Measurements from ENCODE around the gene RABL3.
"Not testable (repeated sequence)": the region's sequence is repeated elsewhere in the genome, so short reads cannot be mapped to it uniquely, and the experiment has no call there.

The RABL3 gene

DNA sequence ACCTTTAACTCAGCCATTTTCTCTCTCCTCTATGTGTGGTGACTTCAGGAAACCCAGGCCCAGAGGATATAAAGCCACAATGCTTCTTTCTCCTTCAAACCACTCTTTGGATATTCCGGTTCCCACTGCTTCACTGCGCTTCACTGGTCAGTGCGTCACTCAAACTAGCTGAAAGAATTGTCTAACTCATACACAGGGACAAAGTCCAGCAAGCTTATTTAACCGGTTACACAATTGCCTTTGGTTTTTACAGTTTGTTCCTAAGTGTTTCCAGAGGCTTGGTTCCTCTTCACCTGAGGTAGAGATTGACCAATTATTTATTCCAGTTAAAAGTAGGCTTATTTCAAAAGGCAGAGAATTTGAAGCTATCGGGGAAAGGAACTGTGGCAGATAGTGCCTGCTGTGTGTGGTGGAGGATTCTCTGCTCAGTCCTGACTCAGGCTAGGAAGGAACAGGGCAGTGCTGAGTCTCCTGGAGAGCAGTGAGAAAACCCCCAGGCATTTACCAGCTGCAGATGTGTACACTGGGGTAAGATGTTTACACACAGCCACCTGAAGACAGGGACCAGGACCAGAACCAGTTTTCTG lies 60.1 kb downstream of the RABL3 start, which contains the start of gene HGD:
Gene HGD, minus strand, starts transcription at position 145 of the 587 bp plus-strand sequence. Its CDS starts 128 bp downstream, at position 17.
- DNase-seq, result no peak

GRCh38 chr3:120681506-120682038 lies 60.7 kb downstream of the RABL3 start:
- no peak for DNase-seq

DNA sequence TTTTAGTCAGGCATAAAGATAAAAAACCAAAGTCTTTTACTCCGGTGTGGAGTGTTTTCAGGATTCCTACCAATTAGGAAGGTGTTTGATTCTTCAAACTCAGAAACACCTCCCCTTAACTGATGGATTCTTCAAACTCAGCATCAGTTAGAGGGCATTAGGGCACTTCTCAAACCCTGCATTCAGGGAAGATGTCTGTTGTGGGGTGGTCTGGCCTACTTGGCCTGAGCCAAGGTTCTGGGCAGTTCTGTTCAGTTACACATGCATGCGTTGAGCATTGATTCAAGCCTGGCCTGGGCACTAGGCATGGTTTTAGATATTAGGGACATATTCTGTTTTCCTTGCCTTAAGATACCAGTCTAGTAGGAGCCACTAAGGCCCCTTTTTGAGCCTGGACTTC lies 61.3 kb downstream of the RABL3 start:
- DNase-seq, result no peak

DNA sequence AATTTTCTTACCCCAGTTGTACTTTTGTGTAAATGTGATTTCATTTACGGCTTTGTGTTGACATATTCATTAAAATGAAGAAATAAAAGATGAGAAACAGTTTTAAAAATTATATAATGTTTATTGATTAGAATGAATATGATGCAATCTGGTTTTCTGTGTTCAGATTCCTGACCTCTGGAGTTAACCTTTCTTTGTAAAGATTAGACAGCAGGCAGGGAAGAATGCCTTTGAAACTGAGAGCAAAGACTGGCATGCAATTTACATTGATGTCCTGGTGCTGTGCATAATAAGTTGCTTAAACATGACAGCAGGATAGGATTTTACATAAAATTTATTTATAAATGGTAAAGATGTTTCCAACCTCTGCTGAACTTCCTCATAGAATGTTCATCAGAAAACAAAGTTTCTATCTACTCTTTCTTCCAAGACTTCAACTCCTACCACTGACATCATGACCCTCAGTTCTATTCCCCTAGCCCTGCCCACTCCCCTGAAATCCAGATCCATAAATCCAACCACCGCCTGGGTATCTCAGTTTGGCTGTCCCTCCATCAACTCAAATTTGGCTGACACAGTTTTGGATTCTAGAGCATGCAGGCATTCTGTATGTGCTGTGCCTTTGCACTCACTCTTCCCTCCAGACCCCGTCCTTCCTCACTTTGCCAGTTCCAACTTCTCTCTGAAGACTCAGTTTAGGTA lies 62.0 kb downstream of the RABL3 start:
- no peak for DNase-seq

DNA sequence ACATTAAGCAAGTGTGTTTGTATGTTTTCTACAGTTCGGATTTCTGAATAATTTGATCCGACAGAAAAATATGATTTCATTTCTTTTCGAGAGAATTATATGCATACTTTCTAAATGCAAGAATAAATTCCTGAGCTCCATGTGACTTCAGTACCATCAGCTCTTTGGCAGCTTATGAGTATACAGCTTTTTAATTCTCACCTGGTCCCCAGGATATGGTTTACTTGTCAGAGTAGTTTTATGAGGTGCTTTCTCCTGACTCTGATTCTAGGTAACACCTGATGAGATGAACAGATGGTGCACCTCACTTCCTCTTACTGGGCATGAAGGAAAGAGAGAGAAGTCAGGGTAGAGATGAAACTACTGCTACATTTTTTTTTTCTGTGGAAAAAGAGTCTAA lies 63.3 kb downstream of the RABL3 start:
- DNase-seq, result no peak

DNA sequence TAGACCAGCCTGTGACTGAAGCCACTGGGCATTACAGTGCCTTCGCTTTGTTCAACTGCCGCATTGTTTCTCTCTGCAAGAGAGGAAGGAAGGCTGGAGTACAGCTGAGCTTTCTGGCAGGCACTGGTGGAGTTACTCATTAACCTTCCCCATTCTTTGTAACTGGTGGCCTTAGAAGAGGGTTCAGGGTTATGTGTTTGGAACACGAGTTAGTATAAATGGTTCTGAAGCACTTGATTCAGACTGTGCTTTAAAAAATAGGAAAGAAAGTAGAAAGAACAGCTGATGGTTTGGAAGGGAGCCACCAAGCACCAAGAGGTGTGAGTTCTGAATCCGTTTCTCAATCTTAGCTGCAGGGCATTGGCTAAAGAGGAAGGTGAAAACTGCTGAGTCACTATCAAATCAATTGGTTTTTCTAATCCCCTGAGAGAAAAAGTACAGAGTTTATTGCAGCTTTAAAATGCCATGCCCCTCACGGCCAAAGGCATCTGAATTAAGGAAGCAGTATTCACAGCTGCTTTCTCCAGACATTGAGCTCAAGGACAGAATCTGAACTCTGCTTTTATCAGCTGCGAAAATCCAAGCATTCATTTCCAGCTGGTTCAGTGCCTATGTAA lies 63.9 kb downstream of the RABL3 start:
- DNase-seq, result no peak

GRCh38 chr3:120677193-120677592 lies 65.1 kb downstream of the RABL3 start:
- DNase-seq, result not testable (repeated sequence)

DNA sequence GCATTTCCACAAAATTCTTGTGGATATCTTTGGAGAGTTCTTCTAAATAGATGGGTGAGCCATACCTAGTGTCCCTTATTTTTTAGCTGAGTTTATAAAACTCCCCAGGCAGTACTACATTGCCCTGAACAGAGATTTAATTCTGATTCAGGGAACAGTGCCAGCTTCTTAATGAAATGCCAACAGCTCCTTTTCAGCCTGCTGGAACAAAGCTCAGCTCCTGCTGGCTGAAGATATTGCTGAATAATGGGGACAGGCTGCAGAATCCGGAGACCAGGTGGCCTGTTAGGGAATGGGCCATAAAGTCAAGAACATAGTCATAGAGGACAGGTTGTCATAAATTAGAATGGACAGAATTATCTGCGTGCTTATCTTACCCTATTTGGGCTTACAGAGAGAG lies 69.2 kb downstream of the RABL3 start:
- no peak for DNase-seq

- DNase-seq, result no peak
These were observed 71.7 kb downstream of the RABL3 start for GRCh38 chr3:120670576-120670975.

- DNase-seq, result no peak
These were observed 77.4 kb downstream of the RABL3 start for GRCh38 chr3:120664926-120665325.

DNA sequence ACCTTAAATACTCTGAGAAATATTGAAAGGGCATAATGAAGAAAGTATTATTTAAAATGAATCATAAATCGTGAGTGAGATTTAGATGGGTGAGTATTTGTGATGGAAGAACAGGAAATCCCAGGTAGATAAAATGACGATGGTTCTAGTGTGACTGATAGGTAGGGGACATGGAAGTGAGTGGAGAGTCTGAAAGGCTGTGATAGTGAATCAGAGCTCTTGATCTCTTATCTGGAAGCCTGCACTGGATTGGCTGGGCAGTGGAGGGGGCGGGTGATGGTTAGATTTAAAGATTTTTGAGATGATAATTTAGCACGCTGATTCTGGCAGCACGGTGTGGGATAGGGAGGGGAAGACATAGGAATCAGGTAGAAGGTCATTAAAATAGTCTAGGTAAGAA lies 80.4 kb downstream of the RABL3 start:
- DNase-seq, result no peak

- no peak for DNase-seq
These were observed 81.0 kb downstream of the RABL3 start for GRCh38 chr3:120661106-120661905.

GRCh38 chr3:120659834-120660233 lies 82.5 kb downstream of the RABL3 start:
- no peak for DNase-seq

DNA sequence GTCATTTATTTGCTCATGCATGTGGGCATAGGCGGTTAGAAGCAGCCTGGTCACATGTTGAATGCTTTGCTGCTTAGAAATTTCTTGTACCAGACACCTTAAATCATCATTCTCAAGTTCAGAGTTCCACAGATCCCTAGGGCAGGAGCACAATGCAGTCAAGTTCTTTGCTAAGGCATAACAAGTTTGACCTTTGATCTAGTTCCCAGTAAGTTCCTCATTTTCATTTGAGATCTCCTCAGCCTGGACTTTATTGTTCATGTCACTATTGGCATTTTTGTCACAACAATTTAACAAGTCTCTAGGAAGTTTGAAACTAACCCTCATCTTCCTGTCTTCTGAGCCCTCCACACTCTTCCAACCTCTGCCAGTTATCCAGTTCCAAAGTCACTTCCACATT lies 83.0 kb downstream of the RABL3 start:
- DNase-seq, result no peak

GRCh38 chr3:120652896-120653545 lies 89.3 kb downstream of the RABL3 start:
- DNase-seq, result no peak

DNA sequence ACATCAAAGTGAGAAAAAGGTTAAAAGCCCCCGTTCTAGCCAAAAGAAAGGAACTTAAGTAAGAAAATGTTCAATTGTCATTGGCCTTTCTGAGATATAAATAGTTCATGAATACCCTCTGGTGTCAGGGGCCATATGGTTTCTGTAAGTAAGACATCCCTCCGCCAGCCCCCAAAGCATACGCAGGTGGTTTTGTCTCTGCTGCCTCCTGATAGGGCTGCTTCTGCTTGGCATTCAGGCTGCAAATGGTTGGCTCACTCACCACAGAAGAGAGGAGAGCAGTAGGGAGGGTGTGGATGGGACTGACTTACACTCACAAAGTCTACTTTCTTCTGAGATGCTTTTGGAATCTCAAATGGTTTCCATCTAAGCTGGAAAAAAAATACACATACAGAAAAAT lies 90.0 kb downstream of the RABL3 start:
- DNase-seq, result no peak

GRCh38 chr3:120650311-120650710 lies 92.0 kb downstream of the RABL3 start:
- no peak for DNase-seq

GRCh38 chr3:120649830-120650233 lies 92.5 kb downstream of the RABL3 start:
- DNase-seq, result no peak

- no peak for DNase-seq
These were observed 94.0 kb downstream of the RABL3 start for GRCh38 chr3:120648290-120648689.

GRCh38 chr3:120646771-120647432 lies 95.4 kb downstream of the RABL3 start:
- DNase-seq, result no peak

DNA sequence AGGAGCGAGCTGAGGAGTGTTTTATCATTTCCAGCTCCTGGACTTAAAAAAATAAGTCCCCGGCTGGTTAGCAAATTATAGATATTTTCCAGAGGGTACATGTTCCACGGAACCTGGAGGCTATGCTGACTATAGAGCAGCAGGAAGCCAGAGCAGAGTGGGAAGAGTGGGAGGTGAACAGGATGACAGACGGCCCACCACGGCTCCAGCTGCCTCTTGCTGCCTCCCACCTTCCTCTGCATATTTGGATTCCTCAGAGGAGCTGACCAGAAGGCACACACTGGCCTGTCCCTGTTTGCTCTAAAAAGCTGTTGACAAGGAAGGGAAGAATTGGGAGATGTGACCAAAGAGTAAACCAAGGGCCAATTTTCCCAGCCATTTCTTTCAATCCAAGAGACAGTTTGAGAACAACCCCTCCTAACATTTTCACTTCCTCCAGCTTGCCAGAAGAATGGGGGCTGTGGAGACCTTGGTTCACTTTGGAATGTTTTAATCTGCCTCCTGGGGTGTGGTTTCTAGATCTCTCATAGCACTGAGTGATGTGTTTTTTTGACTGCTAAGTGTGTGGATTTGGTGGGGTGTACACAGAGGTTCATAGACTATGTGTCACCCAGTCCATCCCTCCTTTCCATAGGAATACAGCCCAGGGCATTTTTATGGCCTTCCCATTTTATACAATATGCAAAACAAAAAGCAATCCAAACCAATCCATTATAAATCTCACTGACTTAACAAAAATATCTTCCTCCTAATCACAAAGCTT lies 97.1 kb downstream of the RABL3 start:
- no peak for DNase-seq
